Stimulated activated CD4-positive, alpha-beta T cell treated with anti-CD3 and anti-CD28 coated beads, Interleukin-1b, Interleukin-23, amount 100 ng/mL, for 24 hours (primary cell): ENCODE measurements around the gene RAVER1.

Experiments
- DNase-seq, 4 experiments: peaks; one replicate each; pipeline ENCODE4 v3.0.0-alpha.2; 2020; ENCODE audit warnings: low read depth in 4 of 4, low spot score in 1 of 4

The RAVER1 gene

GRCh38 chr19:10318807-10319682, 14.3 kb downstream of the RAVER1 start:
- no peak for DNase-seq

GRCh38 chr19:10317857-10318462, 15.4 kb downstream of the RAVER1 start:
- DNase-seq, result no peak

- no peak for DNase-seq
Observed at GRCh38 chr19:10317045-10317856, 16.1 kb downstream of the RAVER1 start.

GRCh38 chr19:10316229-10317044, 16.9 kb downstream of the RAVER1 start:
- DNase-seq, result no peak

- peak; percentile 82 to 89 (median 86) for DNase-seq
Observed at GRCh38 chr19:10315335-10316214, 17.8 kb downstream of the RAVER1 start, which contains the start of gene FDX2. Gene FDX2 (minus strand): TSS chr19:10316015. CDS start chr19:10315996, 19 bp downstream.

GRCh38 chr19:10309423-10309822, 23.9 kb downstream of the RAVER1 start, which contains the start of gene ZGLP1:
Gene ZGLP1 (minus strand): TSS chr19:10309815.
- no peak for DNase-seq

GRCh38 chr19:10306327-10306726, 27.0 kb downstream of the RAVER1 start:
- DNase-seq, result no peak

GRCh38 chr19:10305139-10305806, 28.1 kb downstream of the RAVER1 start:
- DNase-seq, result no peak

GRCh38 chr19:10299545-10300458, 33.5 kb downstream of the RAVER1 start:
- DNase-seq, result no peak

- DNase-seq, result no peak
Observed at GRCh38 chr19:10295847-10296591, 37.3 kb downstream of the RAVER1 start.

- no peak for DNase-seq
Observed at GRCh38 chr19:10295305-10295846, 38.0 kb downstream of the RAVER1 start.

- no peak for DNase-seq
Observed at GRCh38 chr19:10294368-10294697, 39.0 kb downstream of the RAVER1 start.

- DNase-seq, result no peak
Observed at GRCh38 chr19:10293637-10294367, 39.5 kb downstream of the RAVER1 start.

- DNase-seq, result no peak
Observed at GRCh38 chr19:10292789-10293636, 40.3 kb downstream of the RAVER1 start.

GRCh38 chr19:10292206-10292788, 41.0 kb downstream of the RAVER1 start:
- peak in 2 of 4 experiments; percentile 54 to 75 for DNase-seq
